K562 (cell line): ENCODE data around the gene UBE2D2. TPM values are rescaled to one million over a fixed set of nuclear protein-coding genes. Genes with fewer than 3 reads are reported as not detected.

ENCODE experiments used
- BRF1 ChIP-seq: IDR thresholded peaks from 3 replicates; pipeline ENCODE4 v1.6.1; 2011; ENCODE audit warnings: borderline replicate concordance, mild to moderate bottlenecking; ENCODE audit not compliant: insufficient read length; ENCODE audit errors: extremely low read depth
- HLTF ChIP-seq: fragments of 450-650 bp; IDR thresholded peaks from 2 replicates; pipeline ENCODE4 v1.6.1; 2016
- POLR2B ChIP-seq: fragments of 450-650 bp; IDR thresholded peaks from 2 replicates; pipeline ENCODE4 v1.6.1; 2018; ENCODE audit warnings: low read depth; ENCODE audit not compliant: partially characterized antibody
- SIX5 ChIP-seq, 2 experiments: IDR thresholded peaks; 2 replicates each; pipeline ENCODE4 v1.6.1; 2011; ENCODE audit warnings: low read length in 2 of 2, borderline replicate concordance in 1 of 2, low read depth in 1 of 2, mild to moderate bottlenecking in 1 of 2, moderate library complexity in 1 of 2; ENCODE audit not compliant: insufficient read depth in 1 of 2
- STAT5B ChIP-seq: fragments of 250-450 bp; sonication (Bioruptor Pico); IDR thresholded peaks from 2 replicates; pipeline ENCODE4 v1.8.0; 2021; ENCODE audit warnings: mild to moderate bottlenecking, inconsistent platforms
- XRCC4 ChIP-seq: IDR thresholded peaks from one replicate; pipeline ENCODE4 v1.6.1; 2011; ENCODE audit not compliant: insufficient read depth, insufficient read length; ENCODE audit errors: extremely low read depth
- polyA plus RNA-seq, 8 experiments: library from polyadenylated mRNA; depleted of rRNA in 4 of 8; stranded (reverse) in 5 of 8; unstranded in 3 of 8; fragments of >200 nt; fragmentation: Nextera tagmentation in 2 of 8; fragmentation: Illumina TruSeq in 1 of 8; extraction: Ambion mirVana in 2 of 8; extraction: Trizol in 1 of 8; gene quantifications; 2 replicates each; pipeline versions ENCODE4 v1.2.1 to v1.2.3, GENCODE V29; 2011 to 2014; ENCODE audit warnings: inconsistent platforms in 1 of 8, missing spikeins in 1 of 8
- total RNA-seq, 7 experiments: library from RNA; depleted of rRNA in 6 of 7; stranded (reverse); fragments of >200 nt in 6 of 7; fragmentation: Illumina TruSeq in 2 of 7; extraction: Trizol in 2 of 7; gene quantifications; 2 replicates each; pipeline versions ENCODE4 v1.2.1 to v1.2.3, GENCODE V29; 2011 to 2021; ENCODE audit warnings: low replicate concordance in 1 of 7
- TF ChIP-seq, protein P1 (sequence below): fragments of 450-650 bp; IDR thresholded peaks from 2 replicates; pipeline ENCODE4 v1.7.0; 2016; ENCODE audit warnings: borderline replicate concordance
- TF ChIP-seq, protein P2 (sequence below): fragments of 200-600 bp; sonication (generic); IDR thresholded peaks from one replicate; pipeline ENCODE4 v1.6.1; 2012; ENCODE audit warnings: mild to moderate bottlenecking, low read depth, low read length, inconsistent platforms
- TF ChIP-seq, protein P3 (sequence below): fragments of 250-450 bp; sonication (Bioruptor Pico); IDR thresholded peaks from 2 replicates; pipeline ENCODE4 v1.8.0; 2021; ENCODE audit warnings: moderate library complexity, mild to moderate bottlenecking, inconsistent platforms

The UBE2D2 gene
- total and polyA plus RNA-seq, 9 of the 15 experiments (the other 6 are each of a cell fraction or from before 2014, with no cell fraction given), result 53.6 to 198 (median 122) TPM

DNA sequence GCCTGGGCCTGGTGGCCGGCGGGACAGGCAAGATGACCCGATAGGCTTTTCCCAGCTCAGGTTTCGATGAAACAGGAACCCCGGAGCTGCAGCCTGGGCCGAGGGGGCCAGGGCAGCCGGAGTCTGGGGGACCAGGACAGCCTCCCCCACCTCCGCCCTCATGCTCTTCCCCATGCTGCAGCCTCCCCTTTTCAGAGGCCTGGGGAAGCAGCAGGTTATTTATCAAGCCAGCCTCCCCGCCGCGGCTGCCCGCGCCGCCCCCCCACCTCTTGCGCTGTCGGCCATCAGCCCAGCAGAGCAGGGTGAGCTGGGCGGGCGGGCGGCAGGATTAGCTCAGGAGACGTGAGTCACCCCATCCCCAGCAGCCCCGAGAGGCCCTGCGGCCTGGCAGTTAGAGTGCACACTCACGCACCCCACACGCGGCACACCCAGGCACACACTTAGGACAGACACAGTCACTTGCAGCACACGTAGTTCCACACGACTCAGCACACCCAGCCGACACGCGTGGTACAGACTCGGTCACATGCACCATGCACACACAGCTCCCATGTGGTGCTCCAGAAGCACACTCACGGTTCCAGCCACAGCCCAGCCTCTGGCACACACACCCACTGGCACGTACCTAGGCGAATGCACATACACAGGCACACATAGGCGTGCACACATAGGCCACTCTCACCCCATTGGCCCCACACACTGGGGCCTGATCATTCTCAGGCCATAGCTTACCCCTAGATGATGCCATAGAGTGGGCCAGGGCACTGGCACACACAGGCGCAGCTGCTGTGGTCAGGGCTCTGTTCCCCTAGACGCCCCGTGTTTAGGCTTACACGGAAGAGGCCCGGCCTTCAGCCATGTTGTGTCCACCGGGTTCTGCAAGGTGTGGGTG is 100.0 kb downstream of the UBE2D2 start (continued):
- TF ChIP-seq, protein P1, sequence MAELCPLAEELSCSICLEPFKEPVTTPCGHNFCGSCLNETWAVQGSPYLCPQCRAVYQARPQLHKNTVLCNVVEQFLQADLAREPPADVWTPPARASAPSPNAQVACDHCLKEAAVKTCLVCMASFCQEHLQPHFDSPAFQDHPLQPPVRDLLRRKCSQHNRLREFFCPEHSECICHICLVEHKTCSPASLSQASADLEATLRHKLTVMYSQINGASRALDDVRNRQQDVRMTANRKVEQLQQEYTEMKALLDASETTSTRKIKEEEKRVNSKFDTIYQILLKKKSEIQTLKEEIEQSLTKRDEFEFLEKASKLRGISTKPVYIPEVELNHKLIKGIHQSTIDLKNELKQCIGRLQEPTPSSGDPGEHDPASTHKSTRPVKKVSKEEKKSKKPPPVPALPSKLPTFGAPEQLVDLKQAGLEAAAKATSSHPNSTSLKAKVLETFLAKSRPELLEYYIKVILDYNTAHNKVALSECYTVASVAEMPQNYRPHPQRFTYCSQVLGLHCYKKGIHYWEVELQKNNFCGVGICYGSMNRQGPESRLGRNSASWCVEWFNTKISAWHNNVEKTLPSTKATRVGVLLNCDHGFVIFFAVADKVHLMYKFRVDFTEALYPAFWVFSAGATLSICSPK, result no peak
- TF ChIP-seq, protein P2, sequence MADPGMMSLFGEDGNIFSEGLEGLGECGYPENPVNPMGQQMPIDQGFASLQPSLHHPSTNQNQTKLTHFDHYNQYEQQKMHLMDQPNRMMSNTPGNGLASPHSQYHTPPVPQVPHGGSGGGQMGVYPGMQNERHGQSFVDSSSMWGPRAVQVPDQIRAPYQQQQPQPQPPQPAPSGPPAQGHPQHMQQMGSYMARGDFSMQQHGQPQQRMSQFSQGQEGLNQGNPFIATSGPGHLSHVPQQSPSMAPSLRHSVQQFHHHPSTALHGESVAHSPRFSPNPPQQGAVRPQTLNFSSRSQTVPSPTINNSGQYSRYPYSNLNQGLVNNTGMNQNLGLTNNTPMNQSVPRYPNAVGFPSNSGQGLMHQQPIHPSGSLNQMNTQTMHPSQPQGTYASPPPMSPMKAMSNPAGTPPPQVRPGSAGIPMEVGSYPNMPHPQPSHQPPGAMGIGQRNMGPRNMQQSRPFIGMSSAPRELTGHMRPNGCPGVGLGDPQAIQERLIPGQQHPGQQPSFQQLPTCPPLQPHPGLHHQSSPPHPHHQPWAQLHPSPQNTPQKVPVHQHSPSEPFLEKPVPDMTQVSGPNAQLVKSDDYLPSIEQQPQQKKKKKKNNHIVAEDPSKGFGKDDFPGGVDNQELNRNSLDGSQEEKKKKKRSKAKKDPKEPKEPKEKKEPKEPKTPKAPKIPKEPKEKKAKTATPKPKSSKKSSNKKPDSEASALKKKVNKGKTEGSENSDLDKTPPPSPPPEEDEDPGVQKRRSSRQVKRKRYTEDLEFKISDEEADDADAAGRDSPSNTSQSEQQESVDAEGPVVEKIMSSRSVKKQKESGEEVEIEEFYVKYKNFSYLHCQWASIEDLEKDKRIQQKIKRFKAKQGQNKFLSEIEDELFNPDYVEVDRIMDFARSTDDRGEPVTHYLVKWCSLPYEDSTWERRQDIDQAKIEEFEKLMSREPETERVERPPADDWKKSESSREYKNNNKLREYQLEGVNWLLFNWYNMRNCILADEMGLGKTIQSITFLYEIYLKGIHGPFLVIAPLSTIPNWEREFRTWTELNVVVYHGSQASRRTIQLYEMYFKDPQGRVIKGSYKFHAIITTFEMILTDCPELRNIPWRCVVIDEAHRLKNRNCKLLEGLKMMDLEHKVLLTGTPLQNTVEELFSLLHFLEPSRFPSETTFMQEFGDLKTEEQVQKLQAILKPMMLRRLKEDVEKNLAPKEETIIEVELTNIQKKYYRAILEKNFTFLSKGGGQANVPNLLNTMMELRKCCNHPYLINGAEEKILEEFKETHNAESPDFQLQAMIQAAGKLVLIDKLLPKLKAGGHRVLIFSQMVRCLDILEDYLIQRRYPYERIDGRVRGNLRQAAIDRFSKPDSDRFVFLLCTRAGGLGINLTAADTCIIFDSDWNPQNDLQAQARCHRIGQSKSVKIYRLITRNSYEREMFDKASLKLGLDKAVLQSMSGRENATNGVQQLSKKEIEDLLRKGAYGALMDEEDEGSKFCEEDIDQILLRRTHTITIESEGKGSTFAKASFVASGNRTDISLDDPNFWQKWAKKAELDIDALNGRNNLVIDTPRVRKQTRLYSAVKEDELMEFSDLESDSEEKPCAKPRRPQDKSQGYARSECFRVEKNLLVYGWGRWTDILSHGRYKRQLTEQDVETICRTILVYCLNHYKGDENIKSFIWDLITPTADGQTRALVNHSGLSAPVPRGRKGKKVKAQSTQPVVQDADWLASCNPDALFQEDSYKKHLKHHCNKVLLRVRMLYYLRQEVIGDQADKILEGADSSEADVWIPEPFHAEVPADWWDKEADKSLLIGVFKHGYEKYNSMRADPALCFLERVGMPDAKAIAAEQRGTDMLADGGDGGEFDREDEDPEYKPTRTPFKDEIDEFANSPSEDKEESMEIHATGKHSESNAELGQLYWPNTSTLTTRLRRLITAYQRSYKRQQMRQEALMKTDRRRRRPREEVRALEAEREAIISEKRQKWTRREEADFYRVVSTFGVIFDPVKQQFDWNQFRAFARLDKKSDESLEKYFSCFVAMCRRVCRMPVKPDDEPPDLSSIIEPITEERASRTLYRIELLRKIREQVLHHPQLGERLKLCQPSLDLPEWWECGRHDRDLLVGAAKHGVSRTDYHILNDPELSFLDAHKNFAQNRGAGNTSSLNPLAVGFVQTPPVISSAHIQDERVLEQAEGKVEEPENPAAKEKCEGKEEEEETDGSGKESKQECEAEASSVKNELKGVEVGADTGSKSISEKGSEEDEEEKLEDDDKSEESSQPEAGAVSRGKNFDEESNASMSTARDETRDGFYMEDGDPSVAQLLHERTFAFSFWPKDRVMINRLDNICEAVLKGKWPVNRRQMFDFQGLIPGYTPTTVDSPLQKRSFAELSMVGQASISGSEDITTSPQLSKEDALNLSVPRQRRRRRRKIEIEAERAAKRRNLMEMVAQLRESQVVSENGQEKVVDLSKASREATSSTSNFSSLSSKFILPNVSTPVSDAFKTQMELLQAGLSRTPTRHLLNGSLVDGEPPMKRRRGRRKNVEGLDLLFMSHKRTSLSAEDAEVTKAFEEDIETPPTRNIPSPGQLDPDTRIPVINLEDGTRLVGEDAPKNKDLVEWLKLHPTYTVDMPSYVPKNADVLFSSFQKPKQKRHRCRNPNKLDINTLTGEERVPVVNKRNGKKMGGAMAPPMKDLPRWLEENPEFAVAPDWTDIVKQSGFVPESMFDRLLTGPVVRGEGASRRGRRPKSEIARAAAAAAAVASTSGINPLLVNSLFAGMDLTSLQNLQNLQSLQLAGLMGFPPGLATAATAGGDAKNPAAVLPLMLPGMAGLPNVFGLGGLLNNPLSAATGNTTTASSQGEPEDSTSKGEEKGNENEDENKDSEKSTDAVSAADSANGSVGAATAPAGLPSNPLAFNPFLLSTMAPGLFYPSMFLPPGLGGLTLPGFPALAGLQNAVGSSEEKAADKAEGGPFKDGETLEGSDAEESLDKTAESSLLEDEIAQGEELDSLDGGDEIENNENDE, result no peak
- no peak for TF ChIP-seq XRCC4
- TF ChIP-seq, protein P3, sequence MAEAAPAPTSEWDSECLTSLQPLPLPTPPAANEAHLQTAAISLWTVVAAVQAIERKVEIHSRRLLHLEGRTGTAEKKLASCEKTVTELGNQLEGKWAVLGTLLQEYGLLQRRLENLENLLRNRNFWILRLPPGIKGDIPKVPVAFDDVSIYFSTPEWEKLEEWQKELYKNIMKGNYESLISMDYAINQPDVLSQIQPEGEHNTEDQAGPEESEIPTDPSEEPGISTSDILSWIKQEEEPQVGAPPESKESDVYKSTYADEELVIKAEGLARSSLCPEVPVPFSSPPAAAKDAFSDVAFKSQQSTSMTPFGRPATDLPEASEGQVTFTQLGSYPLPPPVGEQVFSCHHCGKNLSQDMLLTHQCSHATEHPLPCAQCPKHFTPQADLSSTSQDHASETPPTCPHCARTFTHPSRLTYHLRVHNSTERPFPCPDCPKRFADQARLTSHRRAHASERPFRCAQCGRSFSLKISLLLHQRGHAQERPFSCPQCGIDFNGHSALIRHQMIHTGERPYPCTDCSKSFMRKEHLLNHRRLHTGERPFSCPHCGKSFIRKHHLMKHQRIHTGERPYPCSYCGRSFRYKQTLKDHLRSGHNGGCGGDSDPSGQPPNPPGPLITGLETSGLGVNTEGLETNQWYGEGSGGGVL (CRISPR knock-in tag), result no peak
- TF ChIP-seq STAT5B (CRISPR knock-in tag), result no peak
- no peak for TF ChIP-seq SIX5 (IDR thresholded peaks at IDR 0.05; ENCODE audit: borderline replicate concordance in 1 of 2, insufficient read depth in 1 of 2, low read depth in 1 of 2, low read length in 2 of 2)
- TF ChIP-seq BRF1, result no peak
- TF ChIP-seq POLR2B, result no peak
- no peak for TF ChIP-seq HLTF
